Choroid plexus epithelial cell (primary cell): Measurements from ENCODE around the gene PRKD3.

Experiments used
- DNase-seq: peaks from one replicate; pipeline ENCODE4 v3.0.0-alpha.2; 2010; ENCODE audit warnings: low read depth
- H3K4me3 ChIP-seq: 2 replicates; pipeline ENCODE4 v1.5.1; 2011; ENCODE audit warnings: low read depth, mild to moderate bottlenecking, control low read depth, low read length, moderate library complexity
- CTCF ChIP-seq: conservative IDR thresholded peaks from 2 replicates; pipeline ENCODE4 v1.5.1; 2011; ENCODE audit warnings: low read depth, mild to moderate bottlenecking, control low read depth, inconsistent platforms, low read length, moderate library complexity

Gene PRKD3

GRCh38 chr2:37355735-37356134 lies 31.1 kb upstream of the PRKD3 start:
- no peak overlapping the region for H3K4me3 ChIP-seq
- no peak for DNase-seq
- TF ChIP-seq CTCF = no peak

GRCh38 chr2:37354531-37354930 lies 29.9 kb upstream of the PRKD3 start:
- H3K4me3 ChIP-seq = no peak overlapping the region
- no peak for DNase-seq
- no peak for TF ChIP-seq CTCF

- DNase-seq = peak; percentile 25
- H3K4me3 ChIP-seq = no peak overlapping the region
- no peak for TF ChIP-seq CTCF
Observed at GRCh38 chr2:37350034-37350433, 25.4 kb upstream of the PRKD3 start.

- DNase-seq = peak; percentile 30
- no peak for TF ChIP-seq CTCF
- H3K4me3 ChIP-seq = no peak overlapping the region
Observed at GRCh38 chr2:37349231-37349860, 24.7 kb upstream of the PRKD3 start.

GRCh38 chr2:37348155-37348554 lies 23.5 kb upstream of the PRKD3 start:
- no peak for DNase-seq
- H3K4me3 ChIP-seq = no peak overlapping the region
- no peak for TF ChIP-seq CTCF

GRCh38 chr2:37344453-37345361 lies 20.1 kb upstream of the PRKD3 start, which contains the start of gene QPCT:
TSS of gene QPCT (plus strand) at chr2:37344630. CDS start at chr2:37344732, 102 bp downstream.
- TF ChIP-seq CTCF = no peak
- DNase-seq = peak; percentile 66
- H3K4me3 ChIP-seq = peak within 1 kb of the TSS; percentile 70
